CD4-positive, alpha-beta T cell (primary cell): ENCODE measurements around the gene MAP3K1. TPM values are rescaled to one million over a fixed set of nuclear protein-coding genes. Genes with fewer than 3 reads are reported as not detected.

Experiments used
- ATAC-seq: fragments of 200-7000 bp; cut with Tn5 transposase; one replicate; pipeline ENCODE4 v1.10.0; 2022; ENCODE audit warnings: mild to moderate bottlenecking; ENCODE audit not compliant: poor library complexity
- CTCF ChIA-PET: fragments of 350-600 bp; sonication (Branson Sonifier 250); formaldehyde crosslinking; loops from one replicate; lab custom pipeline; 2021; ENCODE audit warnings: antibody characterized with exemption, inconsistent platforms; lab: Charles Lee
- POLR2A ChIA-PET: fragments of 350-600 bp; sonication (Branson Sonifier 250); formaldehyde crosslinking; loops from one replicate; lab custom pipeline; 2021; ENCODE audit warnings: antibody characterized with exemption, inconsistent platforms; lab: Charles Lee
- DNase-seq, 14 experiments: peaks; one replicate each; pipeline ENCODE4 v3.0.0-alpha.2; 2013 to 2020; ENCODE audit warnings: mixed read lengths in 2 of 14
- H3K27ac ChIP-seq, 2 donors: one replicate each; pipeline versions ENCODE4 v1.5.1 to v1.7.0; 2013; ENCODE audit warnings: low read length in 2 of 2, low read depth in 1 of 2, mild to moderate bottlenecking in 1 of 2
- H3K27me3 ChIP-seq, 2 experiments: 1 replicate in 1 of 2; 2 replicates in 1 of 2; pipeline versions ENCODE4 v1.6.1 to v1.7.0; 2013; ENCODE audit warnings: low read length in 2 of 2, control low read depth in 1 of 2, mild to moderate bottlenecking in 1 of 2, moderate library complexity in 1 of 2; ENCODE audit not compliant: insufficient read depth in 2 of 2, control insufficient read depth in 1 of 2
- H3K36me3 ChIP-seq: one replicate; pipeline ENCODE4 v1.6.1; 2013; ENCODE audit warnings: low read length, control low read depth; ENCODE audit not compliant: insufficient read depth
- H3K4me1 ChIP-seq: one replicate; pipeline ENCODE4 v1.6.1; 2013; ENCODE audit warnings: low read length, control low read depth; ENCODE audit not compliant: insufficient read depth
- H3K4me3 ChIP-seq: one replicate; pipeline ENCODE4 v1.5.1; 2013; ENCODE audit warnings: mild to moderate bottlenecking, low read length, moderate library complexity
- H3K9me3 ChIP-seq, 2 experiments: 1 replicate in 1 of 2; 2 replicates in 1 of 2; pipeline versions ENCODE4 v1.6.1 to v1.7.0; 2013; ENCODE audit warnings: low read length in 2 of 2, mild to moderate bottlenecking in 2 of 2, control low read depth in 1 of 2, moderate library complexity in 1 of 2; ENCODE audit not compliant: control insufficient read depth in 1 of 2, insufficient read depth in 1 of 2
- H3K27ac Mint-ChIP-seq: one replicate; pipeline ENCODE4 v1.8.0; 2020; ENCODE audit warnings: mixed read lengths
- H3K27me3 Mint-ChIP-seq: one replicate; pipeline ENCODE4 v1.8.0; 2021; ENCODE audit warnings: mixed read lengths
- H3K36me3 Mint-ChIP-seq: one replicate; pipeline ENCODE4 v1.8.0; 2021; ENCODE audit warnings: low read depth, mixed read lengths
- H3K4me1 Mint-ChIP-seq: one replicate; pipeline ENCODE4 v1.8.0; 2021; ENCODE audit warnings: low read depth, mixed read lengths
- H3K4me3 Mint-ChIP-seq: one replicate; pipeline ENCODE4 v1.8.0; 2020; ENCODE audit warnings: mild to moderate bottlenecking, mixed read lengths
- H3K9me3 Mint-ChIP-seq: one replicate; pipeline ENCODE4 v1.8.0; 2020; ENCODE audit warnings: mixed read lengths
- intact Hi-C, 2 experiments: fragments of 100-400 bp; cut with DNase I in 1 of 2; cut with micrococcal nuclease in 1 of 2; formaldehyde crosslinking; loops; one replicate each; pipeline versions ENCODE4 v1.15.1 to v1.9.0; 2023 to 2025; cut with DNase I, micrococcal nuclease
- total RNA-seq, 174 experiments: library from RNA in 2 of 174; stranded (reverse) in 2 of 174; gene quantifications; one replicate each; pipeline ENCODE4 v1.2.3 and lab custom pipeline; 2021 to 2026
- TF ChIP-seq, protein P1 (sequence below): fragments of 200-600 bp; IDR thresholded peaks from one replicate; pipeline ENCODE4 v1.8.0; 2022; ENCODE audit warnings: antibody characterized with exemption, mild to moderate bottlenecking

Gene MAP3K1
- total RNA-seq, 2 experiments from 2014 or later = 59.4 to 62.5 TPM

DNA sequence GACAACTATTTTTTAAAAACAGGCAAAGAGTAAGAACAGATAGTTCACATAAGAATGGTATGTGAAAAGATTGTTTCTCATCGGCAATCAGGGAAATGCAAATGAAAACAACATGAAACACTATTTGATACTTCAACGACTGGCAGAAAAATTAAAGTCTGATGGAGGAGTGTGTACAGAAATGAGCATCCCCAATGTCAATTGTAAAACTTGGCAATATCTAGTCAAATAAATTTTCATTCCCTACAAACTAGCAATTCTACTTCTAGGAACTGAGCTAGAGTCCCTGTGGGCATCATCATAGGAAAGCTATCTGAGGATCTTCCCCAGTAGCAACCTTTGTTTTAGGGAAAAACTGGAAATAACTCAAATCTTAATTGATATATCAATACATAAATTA lies 29.0 kb upstream of the MAP3K1 start:
- Mint-ChIP-seq H3K4me1 (no peaks in the 10 kb centered on the region), H3K36me3 (no peaks in the 10 kb centered on the region), H3K27me3 (no peaks in the 10 kb centered on the region), H3K27ac (no peak overlapping the region), H3K4me3 (no peak overlapping the region), H3K9me3 (no peaks in the 10 kb centered on the region)
- Histone ChIP-seq H3K27me3 (no peaks in the 10 kb centered on the region), H3K36me3 (no peaks in the 10 kb centered on the region), H3K27ac (no peak overlapping the region), H3K4me1 (no peaks in the 10 kb centered on the region), H3K9me3 (peaks cover 0 to 5% of the 10 kb centered on the region in 2 experiments), H3K4me3 (no peak overlapping the region)
- ChIA-PET CTCF (interaction anchor here (1.5 kb wide), 1 partner anchor 14 kb away, joined by 3 read pairs; no protein-coding TSS in a partner anchor), POLR2A (no interaction called here)
- ATAC-seq = no peak
- DNase-seq = no peak
- TF ChIP-seq, protein P1, sequence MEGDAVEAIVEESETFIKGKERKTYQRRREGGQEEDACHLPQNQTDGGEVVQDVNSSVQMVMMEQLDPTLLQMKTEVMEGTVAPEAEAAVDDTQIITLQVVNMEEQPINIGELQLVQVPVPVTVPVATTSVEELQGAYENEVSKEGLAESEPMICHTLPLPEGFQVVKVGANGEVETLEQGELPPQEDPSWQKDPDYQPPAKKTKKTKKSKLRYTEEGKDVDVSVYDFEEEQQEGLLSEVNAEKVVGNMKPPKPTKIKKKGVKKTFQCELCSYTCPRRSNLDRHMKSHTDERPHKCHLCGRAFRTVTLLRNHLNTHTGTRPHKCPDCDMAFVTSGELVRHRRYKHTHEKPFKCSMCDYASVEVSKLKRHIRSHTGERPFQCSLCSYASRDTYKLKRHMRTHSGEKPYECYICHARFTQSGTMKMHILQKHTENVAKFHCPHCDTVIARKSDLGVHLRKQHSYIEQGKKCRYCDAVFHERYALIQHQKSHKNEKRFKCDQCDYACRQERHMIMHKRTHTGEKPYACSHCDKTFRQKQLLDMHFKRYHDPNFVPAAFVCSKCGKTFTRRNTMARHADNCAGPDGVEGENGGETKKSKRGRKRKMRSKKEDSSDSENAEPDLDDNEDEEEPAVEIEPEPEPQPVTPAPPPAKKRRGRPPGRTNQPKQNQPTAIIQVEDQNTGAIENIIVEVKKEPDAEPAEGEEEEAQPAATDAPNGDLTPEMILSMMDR = no peak
- intact Hi-C loops = no loop called here

DNA sequence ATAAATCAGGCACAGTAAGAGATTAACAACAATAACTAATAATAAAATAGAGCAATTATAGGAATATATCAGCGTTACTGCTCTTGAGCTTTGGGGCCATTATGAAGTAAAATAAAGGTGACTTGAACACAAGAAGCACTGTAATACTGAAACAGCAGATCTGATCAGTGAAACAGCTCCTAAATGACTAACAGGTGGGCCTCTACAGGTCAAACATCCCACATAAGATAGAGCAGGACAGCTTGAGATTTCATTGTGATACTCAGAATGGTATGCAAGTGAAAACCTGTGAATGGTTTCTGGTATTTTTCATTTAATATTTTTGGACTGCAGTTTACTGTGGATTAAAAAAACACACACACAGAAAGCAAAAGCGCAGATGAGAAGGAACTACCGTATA lies 24.0 kb upstream of the MAP3K1 start:
- Mint-ChIP-seq H3K27me3 (no peaks in the 10 kb centered on the region), H3K27ac (no peak overlapping the region), H3K36me3 (no peaks in the 10 kb centered on the region), H3K9me3 (no peaks in the 10 kb centered on the region), H3K4me1 (no peaks in the 10 kb centered on the region), H3K4me3 (no peak overlapping the region)
- ChIA-PET POLR2A (no interaction called here), CTCF (no interaction called here)
- Histone ChIP-seq H3K4me1 (no peaks in the 10 kb centered on the region), H3K36me3 (no peaks in the 10 kb centered on the region), H3K4me3 (no peak overlapping the region), H3K27ac (no peak overlapping the region), H3K27me3 (no peaks in the 10 kb centered on the region), H3K9me3 (no peaks in the 10 kb centered on the region)
- no peak for ATAC-seq
- no peak for DNase-seq
- intact Hi-C loops = no loop called here
- TF ChIP-seq, protein P1 = no peak

DNA sequence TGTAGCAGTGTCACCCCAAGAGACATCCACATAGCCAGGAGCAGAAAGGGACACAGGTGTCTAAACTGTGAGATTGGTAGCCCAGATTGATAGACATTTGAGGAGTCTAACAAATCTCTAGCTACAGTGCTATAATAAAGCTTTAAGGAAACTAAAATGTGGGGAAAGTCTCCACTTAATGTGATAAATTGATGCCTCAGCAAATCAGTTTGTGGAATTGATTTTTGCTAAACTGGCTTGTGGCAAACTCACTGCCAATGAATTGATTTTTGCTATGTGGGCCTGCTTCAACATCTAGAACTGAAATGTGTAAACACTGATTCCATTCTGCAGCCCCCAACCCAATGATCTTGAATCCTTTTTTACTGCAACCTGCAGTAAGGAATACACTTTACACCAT lies 16.8 kb upstream of the MAP3K1 start:
- CTCF ChIA-PET = no interaction called here

More for the DNA sequence above, 16.8 kb upstream of the MAP3K1 start:
- Histone ChIP-seq H3K4me1 (peaks cover under 1% of the 10 kb centered on the region), H3K27ac (no peak overlapping the region), H3K9me3 (no peaks in the 10 kb centered on the region), H3K27me3 (no peaks in the 10 kb centered on the region), H3K36me3 (no peaks in the 10 kb centered on the region), H3K4me3 (no peak overlapping the region)
- Mint-ChIP-seq H3K27me3 (no peaks in the 10 kb centered on the region), H3K9me3 (no peaks in the 10 kb centered on the region), H3K4me3 (no peak overlapping the region), H3K27ac (no peak overlapping the region), H3K36me3 (no peaks in the 10 kb centered on the region), H3K4me1 (peaks cover 3% of the 10 kb centered on the region)
- intact Hi-C loops = no loop called here
- TF ChIP-seq, protein P1 = no peak
- DNase-seq (no peak), ATAC-seq (no peak)
- POLR2A ChIA-PET = interaction anchor here (0.7 kb wide), 1 partner anchor 490 kb away, joined by 3 read pairs; no protein-coding TSS in a partner anchor
